HL-60 (cell line): ENCODE data around the gene VWC2.

Experiments
- DNase-seq, 2 experiments: peaks; one replicate each; pipeline ENCODE4 v3.0.0-alpha.2; 2010 to 2020; ENCODE audit warnings: low read depth in 1 of 2, low spot score in 1 of 2
- H3K27ac ChIP-seq: fragments of 250-450 bp; sonication (Bioruptor Pico); replicated peaks from 2 replicates; pipeline ENCODE4 v1.5.1; 2020; ENCODE audit warnings: mild to moderate bottlenecking, moderate library complexity
- H3K27me3 ChIP-seq: fragments of 250-450 bp; sonication (Bioruptor Pico); 2 replicates; pipeline ENCODE4 v1.5.1; 2021; ENCODE audit warnings: mild to moderate bottlenecking, moderate library complexity; ENCODE audit not compliant: insufficient read depth, poor library complexity, severe bottlenecking
- H3K4me3 ChIP-seq: replicated peaks from 2 replicates; pipeline ENCODE4 v1.5.1; 2011; ENCODE audit warnings: mild to moderate bottlenecking, control low read depth, low read length; ENCODE audit not compliant: insufficient read depth
- GABPA ChIP-seq: IDR thresholded peaks from 2 replicates; pipeline ENCODE4 v1.6.1; 2012; ENCODE audit warnings: low read depth
- POLR2AphosphoS5 ChIP-seq: IDR thresholded peaks from 2 replicates; pipeline ENCODE4 v1.6.1; 2012; ENCODE audit warnings: low read depth
- SPI1 ChIP-seq: IDR thresholded peaks from 2 replicates; pipeline ENCODE4 v1.6.1; 2012; ENCODE audit warnings: low read depth, mild to moderate bottlenecking, borderline replicate concordance
- TF ChIP-seq, protein P1 (sequence below): IDR thresholded peaks from 2 replicates; pipeline ENCODE4 v1.6.1; 2012; ENCODE audit warnings: low read depth; ENCODE audit not compliant: insufficient replicate concordance
- TF ChIP-seq, protein P2 (sequence below): IDR thresholded peaks from one replicate; pipeline ENCODE4 v1.5.1; 2011; ENCODE audit warnings: low read length, control low read depth, inconsistent platforms; ENCODE audit not compliant: insufficient read depth

The VWC2 gene

DNA sequence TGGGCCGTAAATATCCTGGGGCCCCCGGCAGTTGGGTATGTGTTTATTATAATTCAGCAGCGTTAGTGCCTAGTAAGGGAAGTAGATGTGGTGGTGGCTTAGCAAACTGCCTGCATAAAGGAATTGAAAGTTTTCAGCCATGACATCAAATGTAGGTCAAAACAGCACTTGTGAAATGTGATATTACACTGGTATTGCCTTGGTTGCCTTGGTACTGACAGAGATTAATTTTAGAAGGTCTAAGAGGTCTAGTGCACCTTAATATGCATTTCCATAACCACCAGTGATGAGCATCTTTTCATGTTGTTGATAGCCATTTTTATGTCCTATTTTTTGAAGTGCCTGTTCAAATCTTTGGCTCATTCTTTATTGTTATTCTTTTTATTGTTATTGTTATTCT, 50.1 kb downstream of the VWC2 start:
- H3K27me3 ChIP-seq = no peaks in the 10 kb centered on the region
- no peak overlapping the region for H3K27ac ChIP-seq
- H3K4me3 ChIP-seq = no peak overlapping the region
- no peak for DNase-seq
- TF ChIP-seq, protein P1, sequence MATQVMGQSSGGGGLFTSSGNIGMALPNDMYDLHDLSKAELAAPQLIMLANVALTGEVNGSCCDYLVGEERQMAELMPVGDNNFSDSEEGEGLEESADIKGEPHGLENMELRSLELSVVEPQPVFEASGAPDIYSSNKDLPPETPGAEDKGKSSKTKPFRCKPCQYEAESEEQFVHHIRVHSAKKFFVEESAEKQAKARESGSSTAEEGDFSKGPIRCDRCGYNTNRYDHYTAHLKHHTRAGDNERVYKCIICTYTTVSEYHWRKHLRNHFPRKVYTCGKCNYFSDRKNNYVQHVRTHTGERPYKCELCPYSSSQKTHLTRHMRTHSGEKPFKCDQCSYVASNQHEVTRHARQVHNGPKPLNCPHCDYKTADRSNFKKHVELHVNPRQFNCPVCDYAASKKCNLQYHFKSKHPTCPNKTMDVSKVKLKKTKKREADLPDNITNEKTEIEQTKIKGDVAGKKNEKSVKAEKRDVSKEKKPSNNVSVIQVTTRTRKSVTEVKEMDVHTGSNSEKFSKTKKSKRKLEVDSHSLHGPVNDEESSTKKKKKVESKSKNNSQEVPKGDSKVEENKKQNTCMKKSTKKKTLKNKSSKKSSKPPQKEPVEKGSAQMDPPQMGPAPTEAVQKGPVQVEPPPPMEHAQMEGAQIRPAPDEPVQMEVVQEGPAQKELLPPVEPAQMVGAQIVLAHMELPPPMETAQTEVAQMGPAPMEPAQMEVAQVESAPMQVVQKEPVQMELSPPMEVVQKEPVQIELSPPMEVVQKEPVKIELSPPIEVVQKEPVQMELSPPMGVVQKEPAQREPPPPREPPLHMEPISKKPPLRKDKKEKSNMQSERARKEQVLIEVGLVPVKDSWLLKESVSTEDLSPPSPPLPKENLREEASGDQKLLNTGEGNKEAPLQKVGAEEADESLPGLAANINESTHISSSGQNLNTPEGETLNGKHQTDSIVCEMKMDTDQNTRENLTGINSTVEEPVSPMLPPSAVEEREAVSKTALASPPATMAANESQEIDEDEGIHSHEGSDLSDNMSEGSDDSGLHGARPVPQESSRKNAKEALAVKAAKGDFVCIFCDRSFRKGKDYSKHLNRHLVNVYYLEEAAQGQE = no peak
- TF ChIP-seq POLR2AphosphoS5 (no peak), SPI1 (no peak), GABPA (no peak)
- TF ChIP-seq, protein P2, sequence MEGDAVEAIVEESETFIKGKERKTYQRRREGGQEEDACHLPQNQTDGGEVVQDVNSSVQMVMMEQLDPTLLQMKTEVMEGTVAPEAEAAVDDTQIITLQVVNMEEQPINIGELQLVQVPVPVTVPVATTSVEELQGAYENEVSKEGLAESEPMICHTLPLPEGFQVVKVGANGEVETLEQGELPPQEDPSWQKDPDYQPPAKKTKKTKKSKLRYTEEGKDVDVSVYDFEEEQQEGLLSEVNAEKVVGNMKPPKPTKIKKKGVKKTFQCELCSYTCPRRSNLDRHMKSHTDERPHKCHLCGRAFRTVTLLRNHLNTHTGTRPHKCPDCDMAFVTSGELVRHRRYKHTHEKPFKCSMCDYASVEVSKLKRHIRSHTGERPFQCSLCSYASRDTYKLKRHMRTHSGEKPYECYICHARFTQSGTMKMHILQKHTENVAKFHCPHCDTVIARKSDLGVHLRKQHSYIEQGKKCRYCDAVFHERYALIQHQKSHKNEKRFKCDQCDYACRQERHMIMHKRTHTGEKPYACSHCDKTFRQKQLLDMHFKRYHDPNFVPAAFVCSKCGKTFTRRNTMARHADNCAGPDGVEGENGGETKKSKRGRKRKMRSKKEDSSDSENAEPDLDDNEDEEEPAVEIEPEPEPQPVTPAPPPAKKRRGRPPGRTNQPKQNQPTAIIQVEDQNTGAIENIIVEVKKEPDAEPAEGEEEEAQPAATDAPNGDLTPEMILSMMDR = no peak

DNA sequence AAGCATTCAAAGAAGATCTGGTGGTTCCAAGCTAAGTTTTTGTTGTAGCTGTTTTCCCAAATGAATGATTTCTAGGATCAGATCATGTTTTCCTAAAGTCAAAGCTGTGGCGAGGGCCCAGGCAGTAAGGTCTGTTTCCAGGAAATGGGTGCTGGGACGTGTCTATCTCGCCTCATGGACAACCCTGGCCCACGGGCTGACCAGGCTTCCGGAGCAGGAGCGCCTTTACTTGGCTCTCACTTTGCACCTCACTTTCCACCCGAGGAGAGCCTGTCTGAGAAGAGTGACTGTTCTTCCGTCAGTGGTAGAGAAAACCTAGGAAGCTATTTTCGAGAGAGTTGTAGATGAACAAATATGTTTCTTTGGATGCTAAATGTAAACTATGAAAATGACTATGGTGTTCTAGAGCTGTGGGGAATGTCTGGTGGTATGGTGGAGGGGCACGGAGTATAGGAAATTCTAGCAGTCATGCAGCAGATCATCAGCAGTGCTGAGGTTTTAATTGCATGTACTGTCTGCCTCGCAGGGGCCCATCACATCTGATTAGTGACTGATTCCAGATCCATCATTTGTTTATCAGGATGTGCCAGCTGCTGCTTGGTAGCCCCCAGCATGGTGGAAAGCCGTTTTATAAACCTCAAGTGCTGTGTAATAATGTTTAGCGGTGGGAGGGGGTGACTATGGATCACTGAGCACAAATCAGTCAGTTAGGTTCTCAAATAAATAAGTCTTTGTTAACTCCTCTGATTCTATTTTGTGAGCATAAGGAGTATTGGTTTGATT, 66.6 kb downstream of the VWC2 start:
- no peak for DNase-seq
- TF ChIP-seq, protein P1 = no peak

DNA sequence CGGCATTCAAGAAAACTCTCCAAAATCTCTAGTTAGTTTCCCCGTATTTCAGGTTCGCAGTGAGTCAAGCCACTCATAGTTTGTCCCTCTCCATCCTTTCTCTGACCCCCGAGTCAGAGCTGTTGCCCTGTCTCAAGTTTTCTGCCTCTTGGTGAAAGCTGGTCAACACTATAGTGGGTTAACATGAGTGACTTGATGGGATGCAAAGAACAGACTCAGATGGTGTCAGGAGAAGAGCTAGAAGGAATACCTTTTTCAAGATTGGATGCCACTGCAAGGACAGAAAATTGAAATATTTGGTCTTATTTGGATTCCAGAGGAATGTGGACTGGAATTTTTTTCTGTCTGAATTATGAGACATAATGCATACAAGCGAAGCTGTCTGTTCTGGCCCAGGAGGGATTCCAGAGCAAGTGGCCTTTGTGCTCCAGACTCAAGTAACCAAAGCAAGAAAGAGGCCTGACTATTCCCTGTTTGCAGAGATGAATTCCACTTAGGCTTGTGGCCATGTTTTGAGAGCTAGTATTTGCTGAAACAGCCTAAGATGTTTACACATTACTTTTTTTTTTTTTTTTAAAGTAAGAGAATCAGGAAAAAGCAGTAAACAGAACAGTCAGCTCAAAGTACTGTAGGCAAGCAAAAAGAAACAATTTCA, 67.4 kb downstream of the VWC2 start:
- TF ChIP-seq, protein P1 = no peak
- TF ChIP-seq SPI1 = no peak
- no peak for TF ChIP-seq GABPA
- TF ChIP-seq, protein P2 = no peak
- TF ChIP-seq POLR2AphosphoS5 = no peak
- Histone ChIP-seq H3K27ac (no peak overlapping the region), H3K4me3 (no peak overlapping the region), H3K27me3 (no peaks in the 10 kb centered on the region)
- DNase-seq = no peak

More for the DNA sequence above, 66.6 kb downstream of the VWC2 start:
- no peak overlapping the region for H3K4me3 ChIP-seq
- H3K27me3 ChIP-seq = no peaks in the 10 kb centered on the region
- H3K27ac ChIP-seq = no peak overlapping the region
